ENCODE measurements around the gene KL. TPM values are rescaled to one million over a fixed set of nuclear protein-coding genes. Genes with fewer than 3 reads are reported as not detected.

The KL gene
- total RNA-seq, 1 experiment from 2014 or later, result not detected

- no TSS peak for BruUV-seq (replicated peaks)
- intact Hi-C loops (cut with micrococcal nuclease), result no loop called here
- POLR2A ChIA-PET, result interaction anchor here (0.6 kb wide), 1 partner anchor 31 kb away, joined by 3 read pairs; no protein-coding TSS in a partner anchor
- Mint-ChIP-seq H3K36me3 (ENCODE audit: insufficient read depth, unreplicated experiment) (no peaks in the 10 kb centered on the region), H3K4me1 (ENCODE audit: insufficient read depth, unreplicated experiment) (no peaks in the 10 kb centered on the region), H3K4me3 (ENCODE audit: unreplicated experiment) (no peak overlapping the region), H3K27ac (ENCODE audit: low read depth, unreplicated experiment) (no peak overlapping the region), H3K27me3 (ENCODE audit: insufficient read depth, unreplicated experiment) (peaks cover 14% of the 10 kb centered on the region), H3K9me3 (ENCODE audit: unreplicated experiment) (no peaks in the 10 kb centered on the region)
- CTCF ChIA-PET, result no interaction called here
- TF ChIP-seq, protein P1, sequence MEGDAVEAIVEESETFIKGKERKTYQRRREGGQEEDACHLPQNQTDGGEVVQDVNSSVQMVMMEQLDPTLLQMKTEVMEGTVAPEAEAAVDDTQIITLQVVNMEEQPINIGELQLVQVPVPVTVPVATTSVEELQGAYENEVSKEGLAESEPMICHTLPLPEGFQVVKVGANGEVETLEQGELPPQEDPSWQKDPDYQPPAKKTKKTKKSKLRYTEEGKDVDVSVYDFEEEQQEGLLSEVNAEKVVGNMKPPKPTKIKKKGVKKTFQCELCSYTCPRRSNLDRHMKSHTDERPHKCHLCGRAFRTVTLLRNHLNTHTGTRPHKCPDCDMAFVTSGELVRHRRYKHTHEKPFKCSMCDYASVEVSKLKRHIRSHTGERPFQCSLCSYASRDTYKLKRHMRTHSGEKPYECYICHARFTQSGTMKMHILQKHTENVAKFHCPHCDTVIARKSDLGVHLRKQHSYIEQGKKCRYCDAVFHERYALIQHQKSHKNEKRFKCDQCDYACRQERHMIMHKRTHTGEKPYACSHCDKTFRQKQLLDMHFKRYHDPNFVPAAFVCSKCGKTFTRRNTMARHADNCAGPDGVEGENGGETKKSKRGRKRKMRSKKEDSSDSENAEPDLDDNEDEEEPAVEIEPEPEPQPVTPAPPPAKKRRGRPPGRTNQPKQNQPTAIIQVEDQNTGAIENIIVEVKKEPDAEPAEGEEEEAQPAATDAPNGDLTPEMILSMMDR (IDR thresholded peaks at IDR 0.05; ENCODE audit: unreplicated experiment), result no peak
- DNase-seq (ENCODE audit: unreplicated experiment), result no peak
Observed at GRCh38 chr13:33033051-33033812, 17.0 kb downstream of the KL start.

GRCh38 chr13:33033986-33034385, 17.8 kb downstream of the KL start:
- BruUV-seq (replicated peaks), result no TSS peak
- Mint-ChIP-seq H3K4me3 (ENCODE audit: unreplicated experiment) (no peak overlapping the region), H3K27ac (ENCODE audit: low read depth, unreplicated experiment) (no peak overlapping the region), H3K27me3 (ENCODE audit: insufficient read depth, unreplicated experiment) (peaks cover 17% of the 10 kb centered on the region), H3K9me3 (ENCODE audit: unreplicated experiment) (no peaks in the 10 kb centered on the region), H3K4me1 (ENCODE audit: insufficient read depth, unreplicated experiment) (no peaks in the 10 kb centered on the region), H3K36me3 (ENCODE audit: insufficient read depth, unreplicated experiment) (no peaks in the 10 kb centered on the region)
- DNase-seq (ENCODE audit: unreplicated experiment), result no peak
- TF ChIP-seq, protein P1 (IDR thresholded peaks at IDR 0.05; ENCODE audit: unreplicated experiment), result no peak
- ChIA-PET CTCF (no interaction called here), POLR2A (no interaction called here)
- intact Hi-C loops (cut with micrococcal nuclease), result no loop called here

- intact Hi-C loops (cut with micrococcal nuclease), result no loop called here
- no peak for DNase-seq (ENCODE audit: unreplicated experiment)
- ChIA-PET CTCF (interaction anchor here (0.6 kb wide), 1 partner anchor 132 kb away, joined by 5 read pairs; no protein-coding TSS in a partner anchor), POLR2A (no interaction called here)
- no TSS peak for BruUV-seq (replicated peaks)
- no peak overlapping the region for H3K4me3 Mint-ChIP-seq (ENCODE audit: unreplicated experiment)
- no peaks in the 10 kb centered on the region for H3K36me3 Mint-ChIP-seq (ENCODE audit: insufficient read depth, unreplicated experiment)
- TF ChIP-seq, protein P1 (IDR thresholded peaks at IDR 0.05; ENCODE audit: unreplicated experiment), result no peak
- H3K9me3 Mint-ChIP-seq (ENCODE audit: unreplicated experiment), result no peaks in the 10 kb centered on the region
- peaks cover 25% of the 10 kb centered on the region for H3K27me3 Mint-ChIP-seq (ENCODE audit: insufficient read depth, unreplicated experiment)
- H3K27ac Mint-ChIP-seq (ENCODE audit: low read depth, unreplicated experiment), result no peak overlapping the region
- no peaks in the 10 kb centered on the region for H3K4me1 Mint-ChIP-seq (ENCODE audit: insufficient read depth, unreplicated experiment)
Observed at GRCh38 chr13:33034882-33035520, 18.8 kb downstream of the KL start.

- Mint-ChIP-seq H3K9me3 (ENCODE audit: unreplicated experiment) (no peaks in the 10 kb centered on the region), H3K27ac (ENCODE audit: low read depth, unreplicated experiment) (no peak overlapping the region), H3K36me3 (ENCODE audit: insufficient read depth, unreplicated experiment) (peaks cover 4% of the 10 kb centered on the region), H3K4me3 (ENCODE audit: unreplicated experiment) (no peak overlapping the region), H3K4me1 (ENCODE audit: insufficient read depth, unreplicated experiment) (no peaks in the 10 kb centered on the region), H3K27me3 (ENCODE audit: insufficient read depth, unreplicated experiment) (peaks cover 33% of the 10 kb centered on the region)
- no TSS peak for BruUV-seq (replicated peaks)
- no peak for DNase-seq (ENCODE audit: unreplicated experiment)
- intact Hi-C loops (cut with micrococcal nuclease), result no loop called here
- ChIA-PET POLR2A (interaction anchor here (0.6 kb wide), 1 partner anchor 10 kb away, joined by 4 read pairs; no protein-coding TSS in a partner anchor), CTCF (no interaction called here)
- TF ChIP-seq, protein P1 (IDR thresholded peaks at IDR 0.05; ENCODE audit: unreplicated experiment), result no peak
Observed at GRCh38 chr13:33037673-33038072, 21.4 kb downstream of the KL start.

Data from MCF 10A (cell line).